GM19023 (cell line): Measurements from ENCODE around the gene NAPSA.
"Not testable (repeated sequence)": the region's sequence is repeated elsewhere in the genome, so short reads cannot be mapped to it uniquely, and the experiment has no call there.

ENCODE experiments used
- ATAC-seq: cut with Tn5 transposase; IDR thresholded peaks from one replicate; pipeline ENCODE4 v1.9.1; 2021; ENCODE audit warnings: mild to moderate bottlenecking, moderate library complexity; ENCODE audit not compliant: unreplicated experiment

NAPSA gene

DNA sequence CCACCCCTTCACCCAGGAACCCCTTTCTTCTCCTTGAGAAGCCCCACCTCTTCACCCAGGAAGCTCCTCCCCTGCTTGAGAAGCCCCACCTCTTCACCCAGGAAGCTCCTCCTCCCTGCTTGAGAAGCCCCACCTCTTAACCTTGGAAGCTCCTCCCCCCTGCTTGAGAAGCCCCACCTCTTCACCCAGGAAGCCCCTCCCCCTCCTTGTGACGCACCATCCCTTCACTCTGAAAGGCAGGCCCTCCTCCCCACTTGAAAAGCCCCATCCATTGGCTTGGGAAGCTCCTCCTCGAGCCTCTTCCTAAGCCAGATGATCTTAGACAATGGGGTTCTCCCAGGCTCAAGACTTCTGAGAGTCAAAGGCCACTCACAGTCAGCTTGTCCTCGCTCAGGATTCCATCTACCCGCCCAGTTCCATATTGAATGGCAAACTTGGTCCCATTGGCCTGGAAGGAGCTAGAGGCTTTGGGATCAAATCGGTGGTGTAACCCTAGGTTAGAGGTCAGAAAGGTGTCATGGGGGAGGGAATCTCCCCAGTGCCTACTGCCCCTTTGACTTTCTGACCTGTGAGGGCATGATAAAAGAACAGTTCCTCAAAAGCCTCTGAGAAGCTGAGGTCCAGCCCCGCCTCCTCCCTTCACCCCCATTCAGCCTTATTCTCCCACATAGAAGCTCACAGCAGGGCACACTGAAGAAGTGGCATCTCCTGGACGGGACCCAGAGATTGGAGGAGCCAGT lies 4.0 kb downstream of the NAPSA start:
- ATAC-seq: no peak

DNA sequence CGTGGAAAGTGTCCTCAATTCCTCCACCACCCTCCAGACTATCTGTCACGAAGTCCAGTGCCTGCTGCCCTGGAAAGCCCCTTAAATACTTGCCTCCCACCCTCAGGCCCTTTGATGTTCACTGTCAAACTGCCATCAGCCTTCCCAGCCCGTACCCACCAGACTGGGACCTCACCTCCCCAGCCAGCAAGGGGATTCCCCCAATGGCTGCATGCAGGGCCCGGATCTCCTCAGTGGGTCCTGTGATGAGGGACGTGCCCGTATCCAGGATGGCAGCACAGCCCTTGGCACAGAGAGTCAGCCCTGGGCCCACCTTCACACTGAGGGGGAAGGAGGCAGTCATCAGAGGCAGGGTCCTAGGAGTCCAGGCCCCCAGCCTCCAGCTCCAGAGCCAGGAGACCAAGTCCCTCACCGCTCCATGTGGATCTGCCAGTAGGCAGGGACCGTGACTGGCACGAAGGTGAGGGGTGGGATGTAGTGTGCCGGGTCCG lies 6.1 kb downstream of the NAPSA start:
- ATAC-seq: no peak

DNA sequence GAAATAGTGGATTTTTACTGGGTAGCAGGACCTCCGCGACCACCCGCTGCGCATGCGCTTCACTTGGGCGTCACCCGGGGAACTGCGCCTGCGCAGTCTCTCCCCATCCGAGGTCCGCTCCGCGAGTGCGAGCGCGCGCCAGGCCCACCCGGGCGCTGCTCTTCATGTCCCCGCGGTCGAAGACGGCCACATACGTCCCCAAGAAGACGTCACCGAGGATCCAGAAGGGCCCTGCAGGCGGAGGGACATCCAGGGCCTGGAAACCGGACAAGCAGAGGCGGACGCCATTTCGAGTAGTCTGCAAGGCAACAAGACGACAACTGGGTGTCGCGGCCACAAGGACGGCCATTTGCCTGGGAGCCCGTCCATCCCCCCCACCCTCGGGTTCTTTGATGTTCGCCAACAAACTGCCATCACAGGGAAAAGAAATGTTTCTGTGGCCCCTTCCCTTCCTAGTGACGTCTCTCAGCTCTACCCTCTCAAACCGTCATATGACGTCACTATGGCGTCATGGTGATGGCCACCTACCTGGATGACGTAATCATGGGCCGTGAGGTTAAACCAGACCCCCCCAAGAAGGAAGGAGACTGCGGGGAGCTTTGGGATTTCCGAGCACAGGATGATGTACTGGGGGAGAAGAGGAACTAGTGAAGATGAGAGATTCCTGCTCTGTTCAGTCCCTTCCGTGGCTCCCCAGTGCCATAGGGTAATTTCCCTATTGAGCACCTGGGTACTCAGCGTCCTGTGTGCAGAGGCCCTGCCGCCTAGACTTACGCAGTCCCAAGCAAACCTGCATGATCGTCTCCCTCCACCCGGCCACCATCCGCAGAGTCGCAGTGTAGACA lies 6.7 kb downstream of the NAPSA start:
- ATAC-seq: no peak

DNA sequence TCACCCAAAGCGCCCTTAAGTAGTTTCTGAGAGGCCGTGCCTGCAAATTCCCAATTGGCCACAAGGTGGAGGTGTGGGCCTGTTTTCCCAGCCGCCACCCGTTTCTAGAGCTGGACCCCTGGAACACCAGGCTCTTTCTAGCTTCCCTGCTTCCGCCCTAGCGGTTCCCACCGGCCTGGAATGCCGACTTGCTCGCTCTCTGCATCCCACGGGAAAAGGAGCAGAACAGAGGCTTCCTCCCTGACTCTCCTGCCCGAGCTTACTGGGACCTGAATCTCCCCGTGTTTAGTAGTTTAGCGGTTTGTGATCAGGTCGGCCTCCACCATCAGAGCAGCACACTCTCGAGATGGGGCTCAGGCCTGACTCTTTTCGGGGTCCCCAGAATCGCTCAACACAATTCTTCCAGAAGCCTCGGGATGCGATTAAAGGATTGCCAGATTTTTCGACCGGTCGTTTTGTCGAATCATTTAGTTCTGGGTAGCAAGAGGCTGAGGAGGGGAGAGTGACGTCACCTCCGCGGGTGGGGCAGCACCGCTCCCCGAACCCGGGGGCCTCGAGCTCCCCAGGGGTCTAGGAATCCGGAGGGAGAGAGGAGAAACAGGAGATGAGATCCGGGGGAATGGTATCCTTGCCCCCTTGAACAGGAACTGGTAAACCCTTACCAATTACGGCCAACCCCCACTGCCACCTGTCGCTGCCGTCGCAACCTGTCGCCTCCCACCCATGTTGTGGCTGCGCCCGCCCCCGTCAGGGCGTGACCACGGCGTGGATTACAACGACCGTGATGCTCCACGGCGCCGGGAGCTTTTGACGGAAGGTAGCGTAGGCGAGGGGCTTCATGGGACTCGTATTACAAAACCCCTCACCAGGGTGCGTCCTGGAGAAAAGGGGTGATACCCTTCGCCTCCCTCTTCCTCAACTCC lies 8.0 kb downstream of the NAPSA start:
- ATAC-seq: peak; percentile 58

DNA sequence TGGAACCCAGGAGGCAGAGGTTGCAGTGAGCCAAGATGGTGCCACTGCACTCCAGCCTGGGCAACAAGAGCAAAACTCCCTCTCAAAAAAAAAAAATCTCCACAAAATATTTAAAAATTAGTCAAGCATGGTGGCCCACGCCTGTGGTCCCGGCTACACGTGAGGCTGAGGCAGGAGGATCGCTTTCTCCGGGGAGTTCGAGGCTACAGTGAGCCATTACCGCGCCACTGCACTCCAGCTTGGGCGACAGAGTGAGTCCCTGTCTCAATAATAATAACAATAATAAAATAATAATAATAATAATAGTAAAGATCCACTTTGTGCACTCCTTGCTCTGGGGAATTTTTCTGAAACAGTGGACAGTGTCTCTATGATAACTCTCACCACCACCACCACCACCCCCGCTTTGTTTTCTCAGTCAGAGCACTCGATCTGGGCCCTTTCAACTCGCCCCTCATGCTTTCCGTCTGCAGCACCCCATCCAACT lies 8.7 kb downstream of the NAPSA start:
- ATAC-seq: no peak

DNA sequence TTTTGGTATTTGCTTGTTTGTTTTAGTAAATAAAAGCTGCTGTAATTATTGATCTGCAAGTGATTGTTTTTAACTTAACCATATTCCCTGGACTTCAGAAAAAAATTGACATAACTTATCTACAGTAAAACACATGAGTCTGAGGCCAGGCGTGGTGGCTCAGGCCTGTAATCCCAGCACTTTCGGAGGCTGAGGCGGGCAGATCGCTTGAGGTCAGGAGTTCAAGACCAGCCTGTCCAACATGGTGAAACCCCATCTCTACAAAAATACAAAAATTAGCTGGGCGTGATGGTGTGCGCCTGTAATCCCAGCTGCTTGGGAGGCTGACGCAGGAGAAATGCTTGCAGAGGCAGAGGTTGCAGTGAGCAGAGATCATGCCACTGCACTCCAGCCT lies 12.0 kb downstream of the NAPSA start:
- not testable (repeated sequence) for ATAC-seq

DNA sequence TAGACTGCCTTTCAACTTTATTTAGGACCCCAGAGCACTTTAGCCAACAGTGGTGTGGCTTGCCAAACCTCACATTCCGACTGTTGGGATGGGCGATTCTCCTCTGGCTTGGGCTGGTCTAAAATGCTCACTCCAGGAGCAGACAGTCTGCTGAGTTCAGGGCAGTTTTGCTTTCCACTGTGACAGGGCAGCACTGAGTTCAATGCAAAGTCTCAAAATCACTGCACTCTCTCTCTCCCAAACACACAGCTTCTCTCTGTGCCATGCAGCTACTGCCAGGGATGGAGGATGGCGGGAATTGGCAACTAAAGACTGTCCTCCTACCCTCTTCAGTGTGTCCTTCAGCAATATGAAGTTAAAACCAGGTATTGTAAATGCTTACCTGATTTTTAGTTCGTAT lies 13.2 kb downstream of the NAPSA start:
- ATAC-seq: no peak

DNA sequence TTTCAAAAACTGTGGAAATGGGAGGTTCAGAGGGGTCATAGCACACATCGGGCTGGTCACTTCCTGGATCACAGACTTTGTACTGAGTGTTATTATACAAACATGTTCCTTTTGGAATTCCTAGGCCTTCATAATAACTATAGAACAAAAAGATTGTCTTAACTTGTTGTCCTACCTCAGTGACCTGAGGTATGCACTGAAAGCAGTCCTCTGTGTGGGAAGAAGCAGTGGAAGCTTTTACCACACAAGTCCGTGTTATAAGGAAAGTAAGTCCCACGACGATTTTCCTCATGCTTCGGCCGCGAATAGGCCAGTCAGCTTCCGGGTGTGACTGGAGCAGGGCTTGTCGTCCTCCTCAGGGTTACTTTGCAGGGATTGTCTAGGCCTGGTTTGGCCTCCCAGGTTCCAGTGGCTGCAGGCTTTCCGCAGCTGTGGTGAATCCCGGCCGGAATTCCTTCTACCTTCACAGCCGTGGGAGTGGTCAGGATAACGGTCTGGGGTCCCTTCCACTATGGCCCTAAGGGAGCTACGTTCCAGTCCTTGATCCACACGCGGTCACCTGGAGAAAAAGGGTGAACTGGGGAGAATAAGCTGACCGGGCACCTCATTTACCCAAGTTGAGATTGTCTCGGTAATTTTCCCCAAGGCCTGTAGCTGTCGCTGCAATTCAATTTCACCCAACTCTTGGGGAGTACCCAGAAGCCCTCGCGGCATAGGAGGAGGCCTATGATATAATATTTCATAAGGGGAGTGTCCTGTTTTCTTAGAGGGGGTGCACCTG lies 16.0 kb downstream of the NAPSA start:
- ATAC-seq: no peak

DNA sequence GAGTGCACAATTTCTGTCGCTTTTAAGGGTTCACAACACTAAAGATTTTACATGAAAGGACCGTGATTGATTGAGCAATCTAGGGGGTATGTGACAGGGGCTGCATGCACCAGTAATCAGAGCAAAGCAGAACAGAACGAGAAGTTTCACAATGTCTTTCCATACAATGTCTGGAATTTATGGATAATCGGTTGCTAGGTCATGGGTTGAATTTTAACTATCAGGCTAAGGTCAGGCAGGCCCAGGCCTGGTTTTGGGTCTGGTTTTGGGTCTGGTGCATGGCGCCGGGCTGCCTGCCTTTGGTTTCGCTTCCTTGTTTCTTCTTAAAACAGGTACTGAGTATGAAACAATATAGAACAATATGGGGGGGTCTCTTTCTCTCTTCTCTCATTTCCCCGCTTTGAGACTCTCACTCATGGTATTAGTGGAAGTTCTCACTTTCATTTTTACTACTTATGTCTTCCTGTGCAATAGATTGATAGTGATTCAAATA lies 18.3 kb downstream of the NAPSA start:
- not testable (repeated sequence) for ATAC-seq

DNA sequence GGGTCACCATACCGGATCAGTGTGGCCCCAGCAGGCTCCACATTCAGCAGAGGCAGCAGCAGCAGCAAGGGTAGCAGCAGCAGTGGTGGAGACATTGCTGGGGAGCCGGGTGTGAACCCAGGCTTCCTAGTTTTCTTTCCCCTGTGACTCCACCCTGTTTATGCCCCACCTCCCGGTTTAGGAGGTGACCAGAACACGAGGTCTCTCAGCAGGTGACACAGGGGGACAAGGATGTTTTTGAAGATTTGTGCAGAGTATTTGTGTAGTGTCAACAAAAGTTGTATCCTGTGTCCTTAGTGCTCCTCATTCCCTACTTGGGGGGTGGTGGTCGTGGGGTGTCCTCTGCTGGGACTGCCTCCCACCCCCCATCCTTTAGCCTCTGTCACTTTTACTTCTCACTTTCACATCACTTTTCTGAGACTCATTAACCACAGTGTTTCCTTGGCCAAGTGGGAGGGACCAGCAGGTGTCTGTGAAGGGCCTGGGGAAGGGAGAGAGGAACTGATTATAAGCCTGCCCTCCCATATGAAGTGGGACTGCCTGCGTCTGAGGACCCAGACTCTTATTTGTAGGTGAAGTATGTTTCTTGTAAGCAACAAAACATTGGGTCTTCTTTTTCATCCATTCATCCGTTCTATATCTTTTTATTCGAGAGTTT lies 20.6 kb downstream of the NAPSA start:
- ATAC-seq: no peak

DNA sequence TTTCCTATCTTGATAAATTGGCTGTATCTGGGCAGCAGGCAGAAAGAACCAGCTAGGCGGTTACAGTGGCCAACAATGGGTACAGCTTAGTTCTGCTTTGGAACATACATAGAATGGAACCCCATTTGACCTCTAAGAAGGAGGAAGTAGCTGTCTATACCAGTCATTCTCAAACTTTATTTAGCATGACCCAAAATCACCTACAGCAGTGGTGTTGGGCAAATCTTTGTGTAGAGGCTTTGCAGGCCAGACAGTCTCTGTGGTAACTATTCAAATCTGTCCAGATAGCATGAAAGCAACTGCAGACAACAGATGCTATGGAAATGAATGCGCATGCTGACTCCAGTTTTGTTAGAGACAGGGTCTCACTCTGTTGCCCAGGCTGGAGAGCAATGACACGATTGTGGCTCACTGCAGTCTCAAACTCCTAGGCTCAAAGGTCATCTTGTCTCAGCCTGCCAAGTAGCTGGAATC lies 24.3 kb downstream of the NAPSA start:
- peak; percentile 60 for ATAC-seq

DNA sequence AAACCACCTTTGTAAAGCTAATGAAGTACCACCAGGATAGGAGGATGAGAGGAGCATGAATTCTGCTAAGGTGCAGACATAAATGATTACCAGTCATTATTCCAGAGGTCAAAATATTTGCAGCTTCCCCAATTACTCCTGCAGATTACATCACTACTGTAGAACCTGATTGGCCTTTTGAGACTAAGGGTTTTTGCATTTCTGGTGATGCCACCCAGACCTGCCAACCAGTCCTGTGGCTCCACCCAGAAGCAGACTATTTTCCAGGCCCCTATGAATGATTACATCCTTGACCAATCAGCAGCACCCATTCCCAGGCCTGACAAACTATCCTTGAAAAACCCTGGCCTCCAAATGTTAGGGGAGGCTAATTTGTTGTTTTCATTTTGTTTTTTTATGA lies 25.1 kb downstream of the NAPSA start:
- no peak for ATAC-seq

DNA sequence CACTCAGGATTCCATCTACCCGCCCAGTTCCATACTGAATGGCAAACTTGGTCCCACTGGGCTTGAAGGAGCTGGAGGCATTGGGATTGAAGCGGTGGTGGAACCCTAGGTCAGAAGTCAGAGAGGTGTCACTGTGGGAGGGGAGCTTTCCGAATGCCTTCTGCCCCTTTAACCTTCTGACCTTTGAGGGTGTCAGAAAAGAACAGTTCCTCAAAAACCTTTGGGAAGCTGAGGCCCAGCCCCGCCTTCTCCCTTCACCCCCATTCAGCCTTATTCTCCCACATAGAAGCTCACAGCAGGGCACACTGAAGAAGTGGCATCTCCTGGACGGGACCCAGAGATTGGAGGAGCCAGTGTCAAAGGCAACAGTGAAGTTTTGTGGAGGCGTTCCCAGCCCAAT lies 28.4 kb downstream of the NAPSA start:
- not testable (repeated sequence) for ATAC-seq

DNA sequence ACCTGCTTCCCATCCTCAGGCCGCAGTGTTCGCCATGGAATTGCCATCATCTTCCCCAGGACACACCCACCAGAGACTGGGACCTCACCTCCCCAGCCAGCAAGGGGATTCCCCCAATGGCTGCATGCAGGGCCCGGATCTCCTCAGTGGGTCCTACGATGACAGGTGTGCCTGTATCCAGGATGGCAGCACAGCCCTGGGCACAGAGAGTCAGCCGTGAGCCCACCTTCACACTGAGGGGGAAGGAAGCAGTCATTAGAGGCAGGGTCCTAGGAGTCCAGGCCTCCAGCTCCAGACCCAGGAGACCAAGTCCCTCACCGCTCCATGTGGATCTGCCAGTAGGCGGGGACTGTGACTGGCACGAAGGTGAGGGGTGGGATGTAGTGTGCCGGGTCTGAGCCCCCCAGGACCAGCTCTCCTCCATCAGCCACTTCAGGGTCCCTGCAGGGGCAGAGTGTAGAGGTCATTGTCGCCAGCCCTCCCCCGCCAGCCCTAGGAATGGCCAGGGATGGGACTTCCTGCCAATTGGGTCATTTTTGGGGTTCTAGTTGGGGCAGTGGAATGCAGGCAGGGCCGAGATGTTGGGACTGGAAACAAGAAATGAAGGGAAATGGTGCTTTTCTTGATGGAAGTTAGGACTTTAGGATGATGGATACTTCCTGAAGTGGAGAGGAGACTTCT lies 30.6 kb downstream of the NAPSA start:
- no peak for ATAC-seq

DNA sequence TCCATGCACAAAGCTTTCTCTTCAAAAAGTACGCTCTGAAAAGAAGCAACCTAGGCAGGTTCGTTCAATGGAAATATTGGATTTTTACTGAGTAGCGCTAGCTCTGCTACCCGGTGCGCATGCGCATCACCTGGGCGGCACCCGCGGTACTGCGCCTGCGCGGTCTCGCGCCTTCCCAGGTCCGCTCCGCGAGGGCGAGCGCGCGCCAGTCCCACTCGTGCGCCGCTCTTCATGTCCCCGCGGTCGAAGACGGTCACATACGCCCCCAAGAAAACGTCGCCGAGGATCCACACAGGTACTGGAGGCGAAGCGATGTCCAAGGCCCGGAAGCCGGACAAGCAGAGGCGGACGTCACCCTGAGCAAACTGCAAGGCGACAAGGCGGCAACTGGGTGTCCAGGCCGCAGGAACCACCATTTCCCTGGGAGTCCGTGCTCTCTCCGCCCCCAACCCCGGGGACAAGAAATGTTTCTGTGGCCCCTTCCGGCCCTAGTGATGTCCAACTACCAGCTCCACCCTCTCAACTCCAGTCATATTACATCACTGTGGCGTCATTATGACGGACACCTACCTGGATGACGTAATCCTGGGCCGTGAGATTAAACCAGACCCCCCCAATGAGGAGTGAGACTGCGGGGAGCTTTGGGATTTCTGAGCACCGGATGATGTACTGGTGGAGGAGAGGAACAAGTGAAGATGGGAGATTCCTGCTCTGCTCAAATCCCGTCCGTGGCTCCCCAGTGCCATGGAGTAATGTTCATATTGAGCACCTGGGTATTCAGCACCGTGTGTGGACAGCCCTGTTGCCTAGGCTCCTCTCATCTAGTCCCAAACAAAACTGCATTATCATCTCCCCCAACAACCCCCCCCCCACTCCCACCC lies 31.5 kb downstream of the NAPSA start:
- ATAC-seq: peak; percentile 26

DNA sequence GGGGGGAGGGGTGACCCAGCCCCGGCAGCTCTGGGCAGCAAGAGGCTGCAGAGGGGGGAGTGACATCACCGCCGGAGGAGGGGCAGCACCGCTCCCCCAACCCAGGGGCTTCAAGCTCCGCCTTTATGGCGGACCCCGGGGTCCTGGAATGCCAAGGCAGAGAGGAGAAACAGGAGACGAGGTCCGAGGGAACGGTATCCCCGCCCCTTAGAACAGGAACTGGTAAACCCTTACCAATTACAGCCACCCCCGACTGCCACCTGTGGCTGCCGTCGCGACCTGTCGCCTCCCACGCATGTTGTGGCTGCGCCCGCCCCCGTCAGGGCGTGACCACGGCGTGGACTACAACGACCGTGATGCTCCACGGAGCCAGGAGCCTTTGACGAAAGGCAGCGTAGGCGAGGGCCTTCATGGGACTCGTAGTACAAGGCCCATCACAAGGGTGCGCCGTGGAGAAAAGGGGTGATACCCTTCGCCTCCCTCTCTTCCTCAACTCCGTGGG lies 32.2 kb downstream of the NAPSA start:
- peak; percentile 37 for ATAC-seq

DNA sequence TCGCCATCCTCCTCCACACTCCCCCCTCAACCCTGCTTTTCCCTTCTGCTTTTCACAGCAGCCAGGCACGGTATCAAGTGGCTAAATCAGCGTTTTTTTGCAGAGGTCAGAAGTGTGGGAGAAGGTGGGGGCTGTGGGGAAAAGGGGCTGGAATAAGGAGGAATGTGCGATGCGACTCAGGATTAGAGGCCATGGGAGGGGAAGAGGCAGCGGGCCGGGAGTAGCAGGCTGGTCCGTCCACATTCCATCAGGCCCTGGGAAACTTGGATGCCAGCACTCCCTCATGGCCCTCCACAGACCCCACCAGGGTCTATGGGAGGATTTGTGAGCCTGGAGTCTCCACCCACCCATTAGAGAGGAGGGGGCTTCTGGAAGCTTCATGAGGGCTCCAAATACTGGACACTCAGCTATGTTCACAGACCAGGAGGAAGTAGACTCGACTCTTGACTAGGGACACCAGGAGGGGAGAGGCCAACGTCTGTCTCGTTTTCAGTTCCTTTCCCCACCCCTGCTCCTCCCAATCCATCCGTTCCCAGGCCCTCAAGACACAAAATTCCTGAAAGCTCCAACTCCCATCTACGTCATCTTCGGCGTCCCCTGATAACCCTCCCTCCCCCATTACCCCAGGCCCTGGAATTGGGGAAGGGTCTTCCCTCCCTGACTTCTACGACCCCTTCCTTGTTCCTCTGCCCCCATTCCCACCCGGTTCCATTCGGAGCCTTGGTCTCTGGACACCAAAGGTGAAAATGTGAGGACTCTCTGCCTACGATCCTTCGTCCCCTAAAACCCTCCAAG lies 33.0 kb downstream of the NAPSA start:
- ATAC-seq: no peak
